DMS 273 treated with DMSO at 0.1 percent for 48 hours (cell line): ENCODE measurements around the gene TM4SF4.

Experiments
- DNase-seq: peaks from one replicate; lab custom pipeline; 2025; lab: John Stamatoyannopoulos, UW

Gene TM4SF4

GRCh38 chr3:149455366-149455765 is 19.1 kb upstream of the TM4SF4 start:
- DNase-seq = no peak

- no peak for DNase-seq
Observed at GRCh38 chr3:149455989-149456388, 18.5 kb upstream of the TM4SF4 start.

GRCh38 chr3:149459491-149460059 is 14.9 kb upstream of the TM4SF4 start:
- DNase-seq = no peak

GRCh38 chr3:149460117-149460516 is 14.4 kb upstream of the TM4SF4 start:
- DNase-seq = no peak

- DNase-seq = no peak
Observed at GRCh38 chr3:149462051-149462450, 12.4 kb upstream of the TM4SF4 start.

- no peak for DNase-seq
Observed at GRCh38 chr3:149462581-149463011, 11.9 kb upstream of the TM4SF4 start.

- no peak for DNase-seq
Observed at GRCh38 chr3:149463921-149464320, 10.6 kb upstream of the TM4SF4 start.

- DNase-seq = no peak
Observed at GRCh38 chr3:149464542-149465328, 9.8 kb upstream of the TM4SF4 start.

- DNase-seq = no peak
Observed at GRCh38 chr3:149465351-149465883, 9.1 kb upstream of the TM4SF4 start.

- DNase-seq = no peak
Observed at GRCh38 chr3:149466192-149466591, 8.3 kb upstream of the TM4SF4 start.

GRCh38 chr3:149468504-149469212 is 5.8 kb upstream of the TM4SF4 start:
- no peak for DNase-seq

- DNase-seq = no peak
Observed at GRCh38 chr3:149470381-149470780, 4.1 kb upstream of the TM4SF4 start.

GRCh38 chr3:149472030-149472797 is 2.3 kb upstream of the TM4SF4 start:
- no peak for DNase-seq

GRCh38 chr3:149473357-149474249 is 894 bp upstream of the TM4SF4 start:
- no peak for DNase-seq

- DNase-seq = no peak
Observed at GRCh38 chr3:149475451-149476060, 1.1 kb downstream of the TM4SF4 start.

GRCh38 chr3:149476225-149476624 is 1.7 kb downstream of the TM4SF4 start:
- DNase-seq = no peak

- DNase-seq = no peak
Observed at GRCh38 chr3:149479621-149480325, 5.3 kb downstream of the TM4SF4 start.

GRCh38 chr3:149480326-149481017 is 6.0 kb downstream of the TM4SF4 start:
- peak; percentile 18 for DNase-seq

- DNase-seq = no peak
Observed at GRCh38 chr3:149481056-149481455, 6.6 kb downstream of the TM4SF4 start.
